IPS-18c (cell line): ENCODE measurements around the gene LRRFIP1.

Experiments used
- H3K4me3 ChIP-seq: 2 replicates; pipeline ENCODE4 v1.7.0; 2013; ENCODE audit warnings: low read depth, mild to moderate bottlenecking, low read length, moderate library complexity; ENCODE audit not compliant: insufficient read depth
- H3K9me3 ChIP-seq: one replicate; pipeline ENCODE4 v1.6.1; 2013; ENCODE audit warnings: mild to moderate bottlenecking, low read length, moderate library complexity; ENCODE audit not compliant: control insufficient read depth, insufficient read depth

LRRFIP1 gene, protein sequence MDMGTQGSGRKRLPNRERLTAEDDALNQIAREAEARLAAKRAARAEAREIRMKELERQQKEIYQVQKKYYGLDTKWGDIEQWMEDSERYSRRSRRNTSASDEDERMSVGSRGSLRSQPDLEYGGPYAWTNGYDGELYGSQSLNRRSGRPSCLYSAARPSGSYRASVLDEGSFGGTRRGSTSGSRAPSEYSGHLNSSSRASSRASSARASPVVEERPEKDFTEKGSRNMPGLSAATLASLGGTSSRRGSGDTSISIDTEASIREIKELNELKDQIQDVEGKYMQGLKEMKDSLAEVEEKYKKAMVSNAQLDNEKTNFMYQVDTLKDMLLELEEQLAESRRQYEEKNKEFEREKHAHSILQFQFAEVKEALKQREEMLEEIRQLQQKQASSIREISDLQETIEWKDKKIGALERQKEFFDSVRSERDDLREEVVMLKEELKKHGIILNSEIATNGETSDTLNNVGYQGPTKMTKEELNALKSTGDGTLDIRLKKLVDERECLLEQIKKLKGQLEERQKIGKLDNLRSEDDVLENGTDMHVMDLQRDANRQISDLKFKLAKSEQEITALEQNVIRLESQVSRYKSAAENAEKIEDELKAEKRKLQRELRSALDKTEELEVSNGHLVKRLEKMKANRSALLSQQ

DNA sequence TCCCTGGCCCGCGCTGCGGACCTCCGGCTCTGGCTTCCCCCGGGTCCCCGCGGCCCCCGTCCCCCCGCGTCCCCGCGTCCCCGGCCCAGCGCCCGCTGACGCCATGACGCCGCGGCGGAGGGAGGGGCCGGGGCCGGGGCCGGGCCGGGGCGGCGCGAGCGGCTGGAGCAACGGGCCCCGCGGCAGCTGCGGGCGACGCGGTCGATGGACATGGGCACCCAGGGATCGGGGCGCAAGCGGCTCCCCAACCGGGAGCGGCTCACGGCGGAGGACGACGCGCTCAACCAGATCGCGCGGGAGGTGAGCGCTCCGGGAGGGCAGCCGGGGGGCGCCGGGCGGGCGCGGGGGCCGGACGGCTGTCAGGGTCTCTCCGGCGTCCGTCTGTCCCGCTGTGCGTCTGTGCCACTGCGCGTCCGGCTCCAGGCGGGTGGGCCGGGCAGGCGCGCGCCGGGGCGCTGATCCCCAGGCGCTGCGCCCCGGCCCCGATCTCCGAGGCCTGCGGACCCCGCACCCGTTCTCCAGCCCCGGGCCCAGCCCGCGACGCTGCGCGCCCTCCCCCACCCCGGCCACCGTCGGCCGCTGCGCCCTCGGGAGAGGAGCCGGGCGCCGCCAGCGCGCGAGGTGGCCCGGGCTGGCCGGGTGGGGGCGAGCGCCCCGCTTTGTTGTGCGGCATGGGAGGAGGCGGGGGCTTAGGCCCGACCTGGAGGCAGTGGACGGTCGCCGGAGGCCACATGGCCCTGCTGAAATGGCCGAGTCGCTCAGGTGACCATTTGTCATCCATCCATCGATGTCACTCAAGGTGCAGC is at the start of gene LRRFIP1:
Gene LRRFIP1 (plus strand): TSS at position 147 of the 806 bp plus-strand sequence. CDS start 58 bp downstream, at position 205.
- Histone ChIP-seq H3K9me3 (peaks cover 2% of the 10 kb centered on the region), H3K4me3 (peak within 1 kb of the TSS; percentile 57)

DNA sequence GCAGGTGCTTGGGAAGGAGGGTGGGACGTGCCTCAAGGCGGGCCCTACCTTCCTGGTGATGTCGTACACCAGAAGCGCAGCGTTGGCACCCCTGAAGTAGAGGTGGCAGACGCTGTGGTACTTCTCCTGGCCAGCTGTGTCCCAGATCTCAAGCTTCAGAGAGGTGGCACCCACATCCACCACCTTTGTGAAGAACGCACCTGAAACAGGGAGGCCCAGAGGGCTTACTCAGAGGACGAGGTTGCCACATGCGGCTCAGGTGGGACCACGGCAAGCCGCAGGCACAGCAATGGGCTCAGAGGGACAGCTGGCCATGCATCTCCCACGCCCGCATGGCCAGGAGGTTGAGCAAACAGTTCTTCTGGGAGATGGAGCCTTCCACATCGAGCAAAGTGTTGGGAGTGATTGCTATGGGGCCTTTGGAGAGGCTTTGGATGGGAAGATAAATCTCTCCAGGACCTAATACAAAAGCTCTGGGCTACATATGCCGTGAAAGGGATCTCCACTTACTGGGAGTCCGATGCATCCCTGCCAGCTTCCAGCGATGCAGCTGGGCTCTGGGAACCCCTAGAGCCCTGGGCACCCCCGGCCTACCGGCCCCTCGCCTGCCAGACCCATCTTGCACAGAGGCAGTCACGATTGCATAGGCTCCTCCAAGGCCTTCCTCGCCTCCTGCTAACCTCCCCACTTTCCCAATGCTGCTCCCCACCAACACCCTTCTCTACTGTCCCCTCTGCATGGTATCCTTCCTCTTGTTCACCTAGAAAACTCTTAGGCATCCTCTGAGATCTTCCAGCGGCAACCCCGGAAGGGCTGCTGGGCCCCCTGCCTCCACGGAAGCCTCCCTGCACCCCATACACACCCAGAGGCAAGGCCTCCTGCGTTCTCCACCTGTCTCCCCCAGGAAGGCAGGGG is 49.2 kb upstream of the LRRFIP1 start:
- no peaks in the 10 kb centered on the region for H3K9me3 ChIP-seq
- H3K4me3 ChIP-seq, result no peak overlapping the region

DNA sequence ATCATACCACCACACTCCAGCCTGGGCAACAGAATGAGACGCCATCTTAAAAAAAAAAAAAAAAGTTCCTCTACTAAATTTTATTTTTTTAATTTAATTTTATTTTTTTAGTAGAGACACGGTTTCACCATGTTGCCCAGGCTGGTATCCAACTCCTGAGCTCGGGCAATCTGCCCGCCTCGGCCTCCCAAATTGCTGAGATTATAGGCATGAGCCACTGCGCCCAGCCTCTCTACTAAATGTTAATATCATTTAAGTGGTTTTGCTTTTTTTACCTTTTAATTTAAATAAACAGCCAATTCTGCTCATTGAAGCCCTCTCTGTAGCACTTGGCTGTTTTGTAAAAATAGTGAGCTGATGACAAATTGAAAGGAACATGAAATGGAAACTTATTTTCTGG is 46.1 kb upstream of the LRRFIP1 start:
- no peaks in the 10 kb centered on the region for H3K9me3 ChIP-seq
- H3K4me3 ChIP-seq, result no peak overlapping the region

DNA sequence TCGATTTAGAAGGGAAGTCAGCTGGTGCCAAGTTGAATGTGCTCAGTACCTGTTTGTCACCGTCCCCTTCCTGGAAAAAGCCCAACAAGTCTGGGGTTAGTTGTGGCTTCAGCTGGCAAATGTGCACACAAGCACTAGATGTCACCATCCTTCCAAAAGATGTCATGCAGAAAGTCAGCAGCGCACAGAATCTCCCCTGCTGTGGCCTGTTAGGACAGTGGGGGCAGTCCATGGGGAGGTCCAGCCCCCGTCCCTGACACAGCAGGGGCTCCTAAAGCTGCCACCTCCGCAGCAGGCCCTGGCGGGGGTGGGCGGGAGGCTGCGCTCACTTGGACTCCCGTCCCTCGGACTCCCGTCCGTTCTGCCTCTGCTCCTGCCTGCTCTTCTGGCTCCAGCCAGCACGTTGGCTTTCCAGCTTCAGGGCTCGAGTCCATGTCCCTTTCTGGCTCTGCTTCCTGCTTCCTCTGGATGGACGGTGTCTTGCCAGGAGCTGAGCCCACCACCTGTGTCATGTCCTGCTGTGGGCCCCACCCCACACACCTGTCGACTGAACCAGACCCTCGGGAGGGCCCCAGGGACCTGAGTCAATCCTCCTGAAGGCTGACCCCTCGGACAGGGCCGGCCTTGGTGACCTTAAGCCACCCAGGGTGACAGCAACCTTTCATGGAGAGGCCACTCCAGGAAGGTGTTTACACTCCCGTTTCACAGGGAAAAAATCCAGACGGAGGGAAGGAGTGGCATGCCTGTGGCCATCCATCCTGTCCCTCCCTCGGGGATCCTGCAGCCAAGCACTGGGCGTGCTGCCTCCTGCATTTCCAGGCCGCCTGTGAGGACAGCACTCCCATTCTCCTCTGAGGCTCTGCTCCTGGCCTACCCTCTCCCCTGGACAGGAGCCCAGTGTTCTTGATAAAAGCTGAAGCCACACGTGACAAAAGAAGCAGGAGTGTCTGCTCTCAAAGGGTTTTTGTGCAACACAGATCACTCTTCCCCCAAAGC is 45.3 kb upstream of the LRRFIP1 start:
- no peak overlapping the region for H3K4me3 ChIP-seq
- no peaks in the 10 kb centered on the region for H3K9me3 ChIP-seq

DNA sequence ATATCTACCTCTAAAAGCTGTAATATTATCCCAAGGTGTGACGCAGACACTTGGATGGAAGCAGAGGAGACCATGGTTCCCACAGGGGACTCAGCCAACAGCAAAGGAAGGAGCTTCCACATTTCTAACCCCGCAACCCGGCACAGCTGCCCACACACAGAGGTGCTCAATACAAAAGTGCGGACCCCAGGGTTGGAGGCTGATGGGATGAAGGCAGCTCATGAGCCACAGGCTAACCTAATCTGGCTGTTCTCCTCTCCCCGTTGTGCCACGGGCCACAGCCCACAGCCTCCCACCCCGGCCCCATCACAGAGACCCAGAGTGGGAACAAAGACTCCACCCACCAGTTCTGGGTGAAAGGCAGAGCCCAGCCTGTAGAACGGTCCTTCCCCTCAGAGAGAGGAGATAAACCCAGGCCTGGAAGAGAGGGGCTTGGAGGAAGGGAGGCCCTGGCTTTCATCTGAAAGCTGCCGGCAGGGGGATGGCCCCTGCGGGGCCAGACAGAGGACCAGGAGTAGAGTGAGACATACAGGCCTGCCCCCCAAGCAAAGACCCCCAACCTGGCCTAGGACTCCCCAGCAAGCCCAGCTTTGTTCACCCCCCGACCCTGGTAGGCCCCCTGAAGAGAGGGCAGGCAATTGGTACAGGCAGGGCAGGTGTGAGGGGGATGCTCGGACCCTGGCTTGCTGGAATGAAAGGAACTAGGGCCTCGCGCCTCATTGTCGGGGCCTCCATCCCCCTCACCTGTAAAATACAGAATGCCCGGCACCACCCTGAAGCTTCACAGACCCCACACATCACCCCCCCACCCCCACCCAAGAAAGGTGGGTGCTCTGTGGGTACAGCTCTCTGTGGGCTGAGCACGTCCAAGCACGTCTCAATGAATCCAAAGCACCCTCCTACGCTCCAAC is 43.7 kb upstream of the LRRFIP1 start:
- Histone ChIP-seq H3K4me3 (no peak overlapping the region), H3K9me3 (no peaks in the 10 kb centered on the region)

DNA sequence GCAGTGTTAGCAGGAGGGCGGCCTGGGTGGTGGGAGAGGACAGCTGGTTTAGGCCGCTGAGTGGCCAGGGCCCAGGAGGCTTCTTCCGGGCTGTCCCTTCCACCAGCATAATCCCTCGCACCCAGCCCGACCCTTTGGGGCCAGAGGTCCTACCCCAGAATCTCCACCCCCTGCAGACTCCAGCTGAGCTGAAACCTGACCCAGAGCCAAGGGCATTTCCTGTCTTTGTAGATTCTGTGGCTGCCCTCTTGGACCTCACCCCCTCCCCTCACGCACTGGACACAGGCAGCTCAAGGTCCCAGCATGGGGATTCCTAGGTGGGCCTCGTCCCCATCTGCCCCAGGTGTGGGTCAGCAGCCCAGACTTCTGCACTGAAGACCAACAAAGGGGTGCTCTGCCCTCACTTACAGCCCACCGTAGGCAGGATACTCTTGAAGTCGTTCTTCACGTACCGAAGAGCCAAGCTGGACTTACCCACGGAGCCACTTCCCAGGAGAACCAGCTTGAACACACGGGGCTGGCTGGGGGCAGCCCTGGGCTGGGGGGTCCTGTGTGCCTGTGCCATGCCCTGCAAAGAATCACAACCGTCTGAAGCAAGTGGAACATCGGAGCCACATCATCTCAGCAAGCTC is 41.7 kb upstream of the LRRFIP1 start:
- H3K4me3 ChIP-seq, result no peak overlapping the region
- no peaks in the 10 kb centered on the region for H3K9me3 ChIP-seq

DNA sequence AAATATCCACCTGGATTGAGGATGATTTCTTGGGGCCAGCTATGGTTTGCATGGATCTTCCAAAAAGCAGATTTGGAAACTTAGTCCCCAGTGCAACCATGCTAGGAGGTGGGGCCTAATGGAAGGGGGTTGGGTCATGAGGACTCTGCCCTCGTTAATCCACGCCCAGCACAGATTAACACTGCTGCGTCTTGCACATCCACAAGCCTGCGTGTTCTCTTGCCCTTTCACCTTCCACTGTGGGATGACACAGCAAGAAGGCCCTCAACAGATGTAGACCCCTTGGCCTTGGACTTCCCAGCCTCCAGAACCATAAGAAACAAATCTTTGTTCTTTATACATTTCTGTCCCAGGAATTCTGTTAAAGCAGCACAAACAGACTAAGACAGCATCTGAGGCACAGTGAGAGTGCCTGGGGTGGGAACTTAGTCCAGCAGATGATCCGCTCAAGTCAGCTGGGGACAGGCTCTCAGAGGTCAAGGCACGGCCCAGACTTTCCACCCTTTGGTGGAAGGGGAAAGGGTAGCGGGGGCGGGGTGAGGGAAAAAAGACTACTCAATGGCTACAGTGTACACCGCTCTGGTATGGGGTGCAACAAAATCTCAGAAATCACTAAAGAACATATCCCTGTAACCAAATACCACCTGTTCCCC is 39.2 kb upstream of the LRRFIP1 start:
- no peak overlapping the region; the same call in 1 of the 2 replicates for H3K4me3 ChIP-seq
- H3K9me3 ChIP-seq, result no peaks in the 10 kb centered on the region

DNA sequence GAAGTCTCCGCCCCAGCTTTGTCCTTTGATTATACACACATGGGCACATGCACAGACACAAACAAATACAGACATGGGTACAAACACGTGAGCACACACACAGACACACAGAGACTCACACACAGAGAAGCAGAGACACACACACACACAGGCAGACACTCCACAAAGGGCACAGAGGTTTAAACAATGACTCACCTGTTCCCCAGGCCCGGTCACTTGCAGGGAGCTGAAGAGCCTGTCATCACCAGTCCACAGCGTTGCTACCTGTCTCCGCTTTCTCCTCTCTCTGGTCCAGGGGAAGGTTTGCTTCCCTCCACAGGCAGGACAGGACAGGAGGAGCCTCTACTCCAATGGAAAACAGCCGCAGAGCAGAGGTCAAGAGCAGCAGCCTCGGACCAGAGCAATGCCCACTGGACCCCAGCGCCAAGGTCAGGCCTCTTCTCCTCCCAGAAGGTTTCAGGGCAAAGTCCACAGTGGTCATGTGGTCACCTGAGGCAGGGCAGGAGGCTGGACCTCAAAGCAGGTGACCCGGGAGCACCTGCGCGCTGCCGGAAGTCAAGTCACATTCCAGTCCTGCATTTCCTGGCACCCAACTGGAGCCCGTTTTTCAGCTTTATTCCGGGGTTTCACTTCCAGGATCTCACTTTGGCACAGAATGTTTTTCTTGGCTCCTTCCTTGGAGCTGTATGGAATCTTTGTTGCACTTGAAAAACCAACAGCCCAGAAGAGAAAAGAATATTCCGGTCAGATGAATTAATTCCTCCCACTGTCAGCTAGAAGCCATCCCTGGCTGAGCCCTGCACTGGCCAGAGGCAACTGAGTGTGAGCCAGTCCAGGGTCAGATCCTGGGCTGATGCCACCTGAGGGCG is 36.9 kb upstream of the LRRFIP1 start, which contains the start of gene RAB17:
Gene RAB17 (minus strand): TSS at position 463 of the 869 bp plus-strand sequence. CDS start 4,580 bp downstream, outside the sequence.
- H3K9me3 ChIP-seq, result no peaks in the 10 kb centered on the region
- peak within 1 kb of the TSS; percentile 41 for H3K4me3 ChIP-seq

DNA sequence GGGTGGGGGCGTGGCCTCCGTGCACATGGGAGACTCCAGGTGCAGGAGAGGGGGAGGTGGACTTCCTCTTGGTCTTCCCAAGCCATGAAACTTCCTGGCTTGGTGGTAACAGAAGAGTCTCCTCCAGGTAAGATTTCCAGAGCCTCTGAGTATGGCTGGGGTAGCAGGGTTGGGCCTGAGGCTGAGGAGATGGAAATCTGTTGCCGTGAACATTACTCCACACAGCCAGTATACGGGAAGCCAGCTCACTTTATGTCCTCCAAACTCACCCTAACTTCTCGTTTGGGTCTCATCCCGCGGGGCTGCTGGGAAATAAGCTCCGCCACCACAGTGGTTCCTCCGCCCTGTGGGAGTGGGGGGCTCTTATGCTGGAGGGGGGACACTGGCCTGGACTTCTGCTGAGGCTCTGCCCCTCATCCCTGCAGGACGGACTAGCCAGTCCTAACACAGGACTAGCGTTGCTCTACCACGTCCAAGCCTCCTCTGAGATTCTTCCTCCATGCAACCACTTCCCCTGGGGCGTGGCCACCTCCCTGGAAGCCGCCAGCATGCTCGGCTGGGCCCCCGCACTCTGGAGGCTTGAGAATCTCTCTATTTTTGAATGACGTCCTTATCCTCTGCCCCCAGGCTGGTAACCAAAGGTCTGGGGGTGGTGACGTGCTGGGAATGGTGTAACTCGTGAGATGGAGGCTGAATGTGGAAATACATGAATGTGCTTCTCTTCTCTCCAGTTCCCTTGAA is 36.1 kb upstream of the LRRFIP1 start:
- Histone ChIP-seq H3K9me3 (no peaks in the 10 kb centered on the region), H3K4me3 (peak overlapping the region; percentile 41)

DNA sequence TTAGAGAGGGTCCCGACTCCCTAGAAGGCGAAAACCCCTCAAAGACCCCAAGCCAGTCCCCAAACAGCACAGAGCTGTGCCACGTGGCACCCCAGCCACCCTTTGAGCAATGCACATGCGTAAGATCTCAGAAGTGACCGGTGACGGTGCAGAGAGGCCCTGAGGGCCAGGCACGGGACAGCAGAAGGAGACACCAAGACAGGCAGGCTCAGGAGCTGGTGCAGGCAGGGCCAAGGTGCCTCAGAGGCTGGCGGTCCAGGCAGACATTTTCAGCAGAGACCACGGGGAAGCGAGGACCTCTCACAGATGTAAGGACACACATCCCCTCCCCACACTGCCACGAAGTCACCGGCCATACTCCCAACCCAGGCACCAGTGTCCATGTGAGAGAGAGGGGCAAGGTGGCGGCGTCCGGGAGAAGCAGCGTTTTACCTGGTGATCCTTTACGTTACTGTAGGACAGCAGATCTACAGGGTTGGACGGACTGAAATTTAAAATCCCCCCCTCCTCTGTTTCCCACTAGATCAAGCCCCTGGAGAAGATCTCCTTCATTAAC is 34.9 kb upstream of the LRRFIP1 start:
- Histone ChIP-seq H3K4me3 (no peak overlapping the region), H3K9me3 (no peaks in the 10 kb centered on the region)

DNA sequence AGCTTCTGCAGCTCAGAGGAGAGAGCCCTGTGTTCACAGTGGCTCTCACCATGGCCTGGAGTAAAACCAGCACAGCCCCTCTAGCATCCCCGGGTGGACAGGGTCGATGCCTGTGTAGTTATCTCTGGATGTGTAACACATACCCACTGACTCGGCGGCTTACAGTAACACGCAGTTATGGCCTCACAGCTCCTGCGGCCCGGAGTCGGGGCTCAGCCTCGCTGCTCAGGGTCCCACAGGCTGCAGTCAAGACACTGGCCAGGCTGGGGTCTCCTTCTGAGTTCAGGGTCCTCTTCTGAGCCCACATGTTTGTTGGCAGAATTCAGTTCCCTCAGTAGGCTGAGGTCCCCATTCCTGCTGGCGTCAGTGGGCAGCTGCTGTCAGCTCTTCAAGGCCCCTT is 34.4 kb upstream of the LRRFIP1 start:
- H3K9me3 ChIP-seq, result no peaks in the 10 kb centered on the region

DNA sequence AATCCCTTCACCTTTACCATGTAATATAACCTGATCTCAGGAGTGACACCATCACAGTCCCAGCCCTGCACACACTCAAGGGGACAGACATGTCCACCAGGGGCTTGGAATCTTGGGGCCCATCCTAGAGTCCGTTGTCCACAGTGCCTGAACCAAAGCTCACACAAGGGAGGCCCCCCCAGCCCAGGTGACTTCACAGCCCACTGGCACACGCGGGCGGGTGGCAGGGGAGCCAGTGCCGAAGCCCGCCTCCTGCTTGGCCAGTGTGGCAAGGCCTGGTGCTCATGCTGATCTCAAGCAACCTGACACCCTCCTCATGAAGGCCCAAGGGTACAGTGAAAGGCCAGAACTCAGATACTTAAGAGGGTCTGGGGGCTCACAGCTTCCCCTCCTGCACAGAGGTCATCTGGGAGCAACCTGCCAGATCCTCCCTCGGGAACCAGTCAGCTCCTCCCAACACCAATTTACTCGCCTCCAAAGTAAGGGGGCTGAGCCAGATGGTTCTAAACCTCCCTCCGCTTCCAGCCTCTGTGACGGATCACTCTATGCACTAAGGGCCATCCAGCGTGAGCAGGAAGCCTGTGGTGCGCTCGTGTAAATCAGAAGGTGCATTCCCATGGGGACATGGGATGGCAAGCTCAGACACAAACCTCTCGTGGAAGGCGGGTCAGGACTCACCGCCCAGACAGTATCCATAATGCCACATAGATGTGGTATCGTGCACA is 33.6 kb upstream of the LRRFIP1 start:
- H3K9me3 ChIP-seq, result no peaks in the 10 kb centered on the region
- H3K4me3 ChIP-seq, result no peak overlapping the region; the same call in 1 of the 2 replicates

More for the DNA sequence above, 34.4 kb upstream of the LRRFIP1 start:
- no peak overlapping the region; the same call in 1 of the 2 replicates for H3K4me3 ChIP-seq
